ENCODE data around the gene LARP4B.

- no peak for TF ChIP-seq POLR2A (IDR thresholded peaks at IDR 0.05; ENCODE audit: low read length)
- TF ChIP-seq GATA1 (IDR thresholded peaks at IDR 0.05; ENCODE audit: low read depth, low read length): no peak
Measured at GRCh38 chr10:804191-804781, 127.2 kb downstream of the LARP4B start.

Measured in erythroblast (primary cell).